Activated CD4-positive, CD25-positive, alpha-beta regulatory T cell (primary cell): Measurements from ENCODE around the gene TLE4.
"Not testable (repeated sequence)": the region's sequence is repeated elsewhere in the genome, so short reads cannot be mapped to it uniquely, and the experiment has no call there.

Source experiments
- DNase-seq, 4 experiments: peaks; one replicate each; lab custom pipeline; 2025; lab: John Stamatoyannopoulos, UW

Gene TLE4

GRCh38 chr9:79603222-79603920 lies 31.6 kb downstream of the TLE4 start:
- DNase-seq = no peak

GRCh38 chr9:79604149-79604548 lies 32.4 kb downstream of the TLE4 start:
- no peak for DNase-seq

- DNase-seq = no peak
Observed at GRCh38 chr9:79604921-79605562, 33.3 kb downstream of the TLE4 start.

- not testable (repeated sequence) for DNase-seq
Observed at GRCh38 chr9:79606529-79606928, 34.8 kb downstream of the TLE4 start.

GRCh38 chr9:79609468-79610018 lies 37.8 kb downstream of the TLE4 start:
- no peak for DNase-seq

- DNase-seq = no peak
Observed at GRCh38 chr9:79610019-79610631, 38.4 kb downstream of the TLE4 start.

GRCh38 chr9:79610791-79611614 lies 39.2 kb downstream of the TLE4 start:
- DNase-seq = no peak

GRCh38 chr9:79613145-79613544 lies 41.4 kb downstream of the TLE4 start:
- no peak for DNase-seq

GRCh38 chr9:79615038-79615437 lies 43.3 kb downstream of the TLE4 start:
- DNase-seq = no peak

- no peak for DNase-seq
Observed at GRCh38 chr9:79616013-79616412, 44.2 kb downstream of the TLE4 start.

GRCh38 chr9:79616971-79617370 lies 45.2 kb downstream of the TLE4 start:
- DNase-seq = no peak

- no peak for DNase-seq
Observed at GRCh38 chr9:79617395-79617794, 45.6 kb downstream of the TLE4 start.

- DNase-seq = no peak
Observed at GRCh38 chr9:79619930-79620329, 48.2 kb downstream of the TLE4 start.

- no peak for DNase-seq
Observed at GRCh38 chr9:79621916-79622575, 50.3 kb downstream of the TLE4 start.

GRCh38 chr9:79623799-79624721 lies 52.3 kb downstream of the TLE4 start:
- DNase-seq = no peak

- DNase-seq = no peak
Observed at GRCh38 chr9:79629721-79630120, 58.0 kb downstream of the TLE4 start.

- DNase-seq = no peak
Observed at GRCh38 chr9:79630521-79631403, 59.0 kb downstream of the TLE4 start.

- no peak for DNase-seq
Observed at GRCh38 chr9:79632060-79632459, 60.3 kb downstream of the TLE4 start.

- DNase-seq = no peak
Observed at GRCh38 chr9:79632705-79633104, 60.9 kb downstream of the TLE4 start.

- DNase-seq = no peak
Observed at GRCh38 chr9:79633558-79633957, 61.8 kb downstream of the TLE4 start.
